ENCODE results near the gene KRTAP19-2. TPM values are rescaled to one million over a fixed set of nuclear protein-coding genes. Genes with fewer than 3 reads are reported as not detected.

Gene KRTAP19-2
- total RNA-seq, 1 donor from 2014 or later, result not detected

GRCh38 chr21:30468900-30469714 is 18.1 kb downstream of the KRTAP19-2 start:
- Histone ChIP-seq H3K79me2 (ENCODE audit: low read depth) (no peaks in the 10 kb centered on the region), H4K20me1 (ENCODE audit: low read depth) (no peaks in the 10 kb centered on the region), H3K27me3 (no peaks in the 10 kb centered on the region), H3K4me2 (no peak overlapping the region), H3K27ac (no peak overlapping the region), H3F3A (ENCODE audit: low read depth) (no peaks in the 10 kb centered on the region), H3K4me1 (no peaks in the 10 kb centered on the region), H3K9ac (no peak overlapping the region), H3K4me3 (no peak overlapping the region), H3K9me3 (ENCODE audit: low read depth) (no peaks in the 10 kb centered on the region), H2AFZ (replicated peaks) (no peak overlapping the region), H3K36me3 (no peaks in the 10 kb centered on the region)
- Mint-ChIP-seq H3K4me1 (no peaks in the 10 kb centered on the region), H3K9me3 (no peaks in the 10 kb centered on the region), H3K36me3 (no peaks in the 10 kb centered on the region), H3K27me3 (ENCODE audit: insufficient read depth, low read depth) (no peaks in the 10 kb centered on the region), H3K4me3 (no peak overlapping the region), H3K27ac (peak overlapping the region; percentile 13)
- DNase-seq (ENCODE audit: low spot score), result no peak
- TF ChIP-seq EZH2phosphoT487 (IDR thresholded peaks at IDR 0.05) (no peak), CTCF (IDR thresholded peaks at IDR 0.05) (no peak), EZH2 (IDR thresholded peaks at IDR 0.05) (no peak)

DNA sequence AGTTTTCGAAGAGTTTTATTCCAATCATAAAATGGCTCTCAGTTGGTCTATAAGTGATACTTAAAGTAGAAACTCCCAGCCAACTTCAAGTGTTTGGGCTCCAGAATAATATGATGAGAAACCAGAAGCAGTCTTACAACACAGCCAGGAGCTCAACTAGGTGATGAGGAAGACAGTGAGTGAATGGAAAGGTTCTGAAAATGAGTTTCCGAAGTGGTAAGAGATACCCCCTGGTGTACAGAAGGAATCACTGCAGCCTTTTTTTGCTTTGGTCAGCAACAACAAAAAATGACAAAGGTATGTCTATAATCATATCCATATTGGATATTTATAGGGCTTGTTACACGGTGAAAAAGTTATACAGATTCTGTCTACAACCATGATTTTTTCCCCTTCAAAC is 23.5 kb downstream of the KRTAP19-2 start:
- no peaks in the 10 kb centered on the region for H4K20me1 ChIP-seq (ENCODE audit: low read depth)
- Mint-ChIP-seq H3K9me3 (no peaks in the 10 kb centered on the region), H3K27ac (no peak overlapping the region), H3K4me3 (no peak overlapping the region), H3K4me1 (no peaks in the 10 kb centered on the region), H3K36me3 (no peaks in the 10 kb centered on the region), H3K27me3 (ENCODE audit: insufficient read depth, low read depth) (no peaks in the 10 kb centered on the region)
- no peaks in the 10 kb centered on the region for H3K9me3 ChIP-seq (ENCODE audit: low read depth)
- no peaks in the 10 kb centered on the region for H3K79me2 ChIP-seq (ENCODE audit: low read depth)
- no peaks in the 10 kb centered on the region for H3K27me3 ChIP-seq
- no peaks in the 10 kb centered on the region for H3K36me3 ChIP-seq
- peak overlapping the region; percentile 77 for H2AFZ ChIP-seq (replicated peaks)
- no peaks in the 10 kb centered on the region for H3F3A ChIP-seq (ENCODE audit: low read depth)
- H3K4me3 ChIP-seq, result no peak overlapping the region
- H3K4me2 ChIP-seq, result no peak overlapping the region
- peak; percentile 69 for TF ChIP-seq CTCF (IDR thresholded peaks at IDR 0.05)
- TF ChIP-seq EZH2phosphoT487 (IDR thresholded peaks at IDR 0.05), result no peak
- H3K27ac ChIP-seq, result no peak overlapping the region
- H3K9ac ChIP-seq, result no peak overlapping the region
- DNase-seq (ENCODE audit: low spot score), result peak; percentile 39
- no peaks in the 10 kb centered on the region for H3K4me1 ChIP-seq

- H3K9me3 ChIP-seq (ENCODE audit: low read depth), result no peaks in the 10 kb centered on the region
- DNase-seq (ENCODE audit: low spot score), result no peak
- Mint-ChIP-seq H3K9me3 (no peaks in the 10 kb centered on the region), H3K4me1 (no peaks in the 10 kb centered on the region), H3K36me3 (no peaks in the 10 kb centered on the region), H3K4me3 (no peak overlapping the region), H3K27ac (no peak overlapping the region), H3K27me3 (ENCODE audit: insufficient read depth, low read depth) (no peaks in the 10 kb centered on the region)
- TF ChIP-seq CTCF (IDR thresholded peaks at IDR 0.05), result no peak
- no peak for TF ChIP-seq EZH2phosphoT487 (IDR thresholded peaks at IDR 0.05)
- TF ChIP-seq EZH2 (IDR thresholded peaks at IDR 0.05), result no peak
- no peak overlapping the region for H2AFZ ChIP-seq (replicated peaks)
- H4K20me1 ChIP-seq (ENCODE audit: low read depth), result no peaks in the 10 kb centered on the region
- H3K4me1 ChIP-seq, result no peaks in the 10 kb centered on the region
- no peaks in the 10 kb centered on the region for H3K27me3 ChIP-seq
- H3F3A ChIP-seq (ENCODE audit: low read depth), result no peaks in the 10 kb centered on the region
- no peak overlapping the region for H3K27ac ChIP-seq
- H3K9ac ChIP-seq, result no peak overlapping the region
- no peaks in the 10 kb centered on the region for H3K79me2 ChIP-seq (ENCODE audit: low read depth)
- H3K36me3 ChIP-seq, result no peaks in the 10 kb centered on the region
- no peak overlapping the region for H3K4me2 ChIP-seq
- no peak overlapping the region for H3K4me3 ChIP-seq
Observed at GRCh38 chr21:30448514-30448913, 38.7 kb downstream of the KRTAP19-2 start.

All from neural progenitor cell (in vitro differentiated cells).